HG03103 (cell line): Measurements from ENCODE around the gene TOX3.

Experiments
- ATAC-seq: cut with Tn5 transposase; IDR thresholded peaks from one replicate; pipeline ENCODE4 v1.9.1; 2021; ENCODE audit warnings: low read depth; ENCODE audit not compliant: unreplicated experiment

The TOX3 gene

DNA sequence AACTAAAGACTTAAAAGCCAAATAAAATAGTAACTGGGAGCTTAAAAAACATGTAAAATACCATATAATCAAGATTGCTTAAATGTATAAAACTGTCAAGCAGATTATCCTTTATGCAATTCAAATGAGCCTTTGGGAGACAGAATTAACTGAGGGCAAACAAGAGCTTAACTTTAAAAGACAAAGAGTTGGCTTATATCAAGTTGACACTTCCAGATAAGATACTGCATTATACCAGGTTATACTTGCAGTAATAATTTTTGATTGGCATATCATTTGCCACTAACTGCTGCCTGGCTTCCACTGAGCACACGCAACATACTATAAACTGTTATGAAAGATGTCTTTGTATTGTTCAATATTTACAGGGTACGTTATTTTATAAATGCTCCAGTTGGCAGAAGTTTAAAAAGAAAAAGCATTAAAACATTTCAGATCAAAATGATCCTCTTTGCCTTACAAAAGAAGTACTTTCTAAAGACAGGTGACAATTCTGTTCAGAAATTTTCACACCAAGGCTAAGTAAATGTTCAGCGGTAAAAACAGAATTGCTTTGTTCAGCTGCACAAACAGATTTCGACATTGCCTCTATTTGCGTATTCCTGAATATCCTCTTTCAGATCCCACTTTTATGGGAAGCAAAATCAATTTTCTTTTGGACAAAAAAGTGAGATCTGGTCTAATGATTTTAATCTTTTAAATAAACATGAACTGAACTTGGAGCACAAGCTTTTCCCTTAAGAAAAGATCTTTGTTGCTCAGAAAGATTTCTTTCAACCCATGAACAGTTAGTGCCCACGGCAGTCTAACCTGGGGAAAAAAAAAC, 50.7 kb downstream of the TOX3 start:
- no peak for ATAC-seq

DNA sequence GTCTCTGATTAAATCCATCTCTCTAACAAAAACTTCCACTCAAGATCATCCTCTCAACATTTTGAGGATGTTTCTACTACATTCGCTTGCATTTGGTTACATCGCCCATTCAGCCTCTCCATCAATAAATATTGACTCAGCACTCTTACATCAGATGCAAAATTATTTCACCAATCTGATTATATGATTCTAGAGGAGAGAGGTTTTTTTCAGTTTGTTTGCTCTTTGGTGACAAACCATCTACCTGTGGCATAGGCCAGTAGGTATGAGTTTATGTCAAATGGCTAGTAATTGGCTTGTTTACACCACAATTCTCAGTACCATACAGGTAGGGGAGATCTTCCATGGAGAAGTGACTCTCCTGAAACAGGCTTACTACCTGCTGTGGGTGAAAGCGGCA, 52.3 kb downstream of the TOX3 start:
- no peak for ATAC-seq

DNA sequence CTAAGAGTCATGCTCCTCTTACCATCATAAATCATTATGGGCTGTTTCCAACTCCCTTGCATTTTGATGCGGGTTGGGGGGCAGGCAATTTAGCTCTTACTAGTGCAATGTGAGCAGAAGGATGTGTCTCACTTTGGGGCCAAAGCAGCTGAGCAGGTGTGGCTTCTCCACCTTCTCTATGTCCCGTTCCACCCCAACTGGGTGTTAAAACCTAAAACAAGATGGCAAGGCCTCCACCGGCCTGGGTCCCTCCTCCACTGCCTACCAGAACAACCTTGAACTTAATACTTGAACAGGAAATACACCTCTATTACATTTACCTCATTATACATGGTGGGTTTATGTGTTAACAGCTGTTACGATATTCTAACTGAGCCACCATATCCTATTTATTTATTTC, 52.8 kb downstream of the TOX3 start:
- ATAC-seq: no peak

DNA sequence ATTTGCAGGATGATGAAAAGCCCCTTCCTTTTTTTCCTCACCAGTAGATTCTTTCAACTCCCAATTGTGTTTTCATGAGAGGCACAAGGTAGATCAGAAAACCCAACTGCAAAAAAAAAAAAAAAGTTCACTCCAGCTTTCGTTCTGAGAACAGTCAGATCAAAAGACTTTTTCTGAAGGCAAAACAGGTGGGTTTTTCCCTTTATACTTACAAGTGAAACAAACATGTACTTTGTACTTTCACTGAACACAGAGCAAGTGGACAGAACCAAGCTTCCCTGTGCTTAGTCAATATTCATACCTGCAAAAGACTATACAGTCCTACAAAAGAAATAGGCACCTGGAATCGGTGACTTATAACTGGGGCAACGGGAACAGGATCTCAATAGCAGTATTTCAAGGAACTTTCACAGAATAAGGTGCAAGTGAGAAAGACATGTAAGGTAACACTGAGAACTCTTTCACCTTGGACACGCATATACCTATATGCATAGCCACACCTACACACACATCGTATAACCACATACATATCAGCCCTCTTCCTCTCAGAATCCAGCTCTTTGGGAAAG, 54.1 kb downstream of the TOX3 start:
- ATAC-seq: no peak

DNA sequence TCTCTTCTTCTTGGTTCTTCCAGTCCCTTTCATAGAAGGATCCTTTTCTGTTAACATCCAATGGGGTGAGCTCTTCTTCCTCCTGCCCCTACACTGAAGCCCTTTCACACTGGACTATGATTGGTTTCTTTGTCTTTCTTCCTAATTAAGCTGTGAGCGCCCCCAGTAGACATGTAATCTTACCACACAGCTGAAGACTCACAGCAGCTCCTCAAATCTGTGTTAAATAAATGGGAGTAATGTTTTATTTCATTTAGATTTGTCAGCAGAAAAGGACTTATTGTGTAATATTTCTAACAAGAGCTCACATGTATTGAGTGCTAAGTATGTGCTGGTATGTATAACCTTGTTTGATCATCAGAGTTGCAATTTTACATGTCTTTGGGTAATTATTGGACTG, 55.7 kb downstream of the TOX3 start:
- ATAC-seq: no peak

DNA sequence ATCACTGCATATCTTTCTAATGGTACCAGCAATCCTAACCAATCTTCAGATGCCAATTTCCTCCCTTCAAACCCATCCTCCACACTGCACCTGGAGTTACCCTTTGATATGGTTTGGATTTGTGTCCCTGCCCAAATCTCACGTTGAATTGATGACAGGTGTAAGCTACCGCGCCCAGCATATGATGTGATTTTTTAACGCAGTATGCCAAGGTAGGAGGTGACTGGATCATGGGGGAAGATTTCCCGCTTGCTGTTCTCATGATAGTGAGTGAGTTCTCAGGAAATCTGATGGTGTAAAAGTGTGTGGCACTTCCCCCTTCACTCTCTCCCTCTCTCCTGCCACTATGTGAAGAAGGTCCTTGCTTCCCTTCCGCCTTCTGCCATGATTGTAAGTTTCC, 57.0 kb downstream of the TOX3 start:
- no peak for ATAC-seq

DNA sequence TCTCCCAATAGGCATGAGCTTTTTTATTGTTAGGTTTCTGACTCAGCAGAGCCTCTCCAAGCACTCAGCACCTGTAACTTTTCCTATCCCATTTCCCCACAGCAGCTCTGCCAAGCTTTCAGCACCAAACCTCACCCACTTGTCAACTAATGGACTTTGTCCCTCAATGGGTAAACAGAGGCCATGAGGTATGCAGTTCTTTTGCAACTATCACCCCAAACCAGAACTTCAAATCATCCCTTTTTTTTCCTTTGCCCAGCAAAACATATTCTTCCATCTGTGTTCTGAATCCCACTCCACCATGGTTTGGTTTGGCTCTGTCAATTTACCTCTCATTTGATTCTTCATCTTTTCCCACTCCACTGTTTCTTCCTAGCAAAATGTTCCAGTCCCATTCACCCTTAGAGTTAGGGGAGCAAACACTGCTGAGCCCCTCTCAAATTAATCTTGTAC, 58.1 kb downstream of the TOX3 start:
- ATAC-seq: no peak

DNA sequence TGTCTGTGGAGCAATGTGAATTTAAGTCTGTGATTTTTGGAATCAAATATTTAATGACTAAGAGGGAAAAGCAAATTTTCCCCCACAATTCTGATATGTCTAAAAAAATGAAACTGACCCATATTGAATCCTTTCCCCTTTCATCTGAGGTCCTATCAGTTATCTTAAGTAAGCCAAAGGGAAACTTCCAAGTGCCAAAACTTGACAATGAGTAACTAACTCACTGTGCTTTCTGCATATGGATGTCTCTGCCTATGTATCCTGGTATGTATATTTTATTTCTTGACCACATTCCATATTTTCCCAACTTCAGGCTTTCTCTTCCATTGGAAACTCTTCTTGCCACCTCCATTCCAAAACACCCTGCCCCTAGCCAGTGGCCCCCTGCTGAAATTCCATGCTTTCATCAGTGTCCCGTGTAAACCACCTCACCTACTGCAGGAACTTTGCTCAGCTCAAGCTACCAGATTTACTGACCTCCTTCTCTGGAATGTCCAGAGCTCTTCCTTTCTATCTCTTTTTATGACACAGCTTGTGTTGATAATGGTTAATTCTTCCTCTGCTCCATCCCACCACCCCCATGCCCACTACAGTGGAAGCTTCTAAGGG, 59.0 kb downstream of the TOX3 start:
- ATAC-seq: no peak

DNA sequence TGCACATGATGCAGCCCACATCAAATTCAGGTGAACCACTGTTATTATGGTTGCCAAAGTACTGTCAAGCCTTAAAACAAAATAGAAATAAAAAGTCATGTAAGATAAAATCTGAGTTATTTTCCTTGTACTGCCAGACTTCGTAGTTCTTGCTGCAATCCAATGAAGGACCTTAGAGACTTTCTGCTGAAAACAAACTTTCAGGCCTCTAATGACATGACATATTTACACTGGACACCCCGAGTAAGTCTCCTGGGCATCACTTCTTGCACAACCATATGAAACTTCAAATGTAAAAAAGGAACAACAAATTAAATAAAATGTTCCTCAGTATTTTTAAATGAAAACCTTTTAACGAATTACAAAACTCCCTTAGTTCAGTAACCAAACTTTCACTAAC, 66.7 kb downstream of the TOX3 start:
- ATAC-seq: no peak

DNA sequence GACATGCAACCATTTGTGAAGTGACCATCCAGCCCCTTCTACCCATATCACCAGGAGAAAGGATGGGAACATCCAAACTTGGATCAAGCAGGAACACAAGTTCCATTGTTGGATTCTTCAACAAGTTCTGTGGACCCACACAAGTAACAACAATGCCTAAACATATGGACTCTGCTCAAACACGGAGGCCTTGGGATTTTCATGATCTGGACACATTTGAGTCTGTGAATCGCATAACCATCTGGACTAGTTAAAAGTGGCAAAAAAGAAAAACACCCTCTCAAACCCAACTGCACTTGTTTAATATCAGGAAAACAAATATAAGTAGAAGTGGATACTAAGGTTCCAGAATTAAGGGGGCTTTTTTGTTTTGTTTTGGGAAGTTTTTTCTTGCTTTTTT, 70.8 kb downstream of the TOX3 start:
- ATAC-seq: no peak

DNA sequence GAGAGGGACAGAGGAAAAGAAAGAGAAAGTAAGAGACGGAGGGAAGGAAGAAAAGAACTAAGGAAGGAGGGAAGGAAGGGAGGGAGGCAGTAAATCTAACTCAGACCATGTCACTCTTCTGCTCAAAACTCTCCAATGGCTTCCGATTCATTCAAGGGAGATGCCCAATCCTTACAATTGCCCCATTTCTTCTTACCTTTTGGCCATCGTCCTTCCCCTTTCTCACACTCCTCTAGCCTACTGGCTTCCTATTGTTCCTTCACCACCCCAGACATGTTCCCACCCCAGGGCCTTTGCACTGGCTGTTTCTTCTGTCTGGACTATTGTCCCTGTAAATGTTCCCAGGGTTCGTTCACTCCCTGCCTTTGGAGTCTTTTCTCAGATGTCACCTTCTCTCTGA, 72.3 kb downstream of the TOX3 start:
- no peak for ATAC-seq

DNA sequence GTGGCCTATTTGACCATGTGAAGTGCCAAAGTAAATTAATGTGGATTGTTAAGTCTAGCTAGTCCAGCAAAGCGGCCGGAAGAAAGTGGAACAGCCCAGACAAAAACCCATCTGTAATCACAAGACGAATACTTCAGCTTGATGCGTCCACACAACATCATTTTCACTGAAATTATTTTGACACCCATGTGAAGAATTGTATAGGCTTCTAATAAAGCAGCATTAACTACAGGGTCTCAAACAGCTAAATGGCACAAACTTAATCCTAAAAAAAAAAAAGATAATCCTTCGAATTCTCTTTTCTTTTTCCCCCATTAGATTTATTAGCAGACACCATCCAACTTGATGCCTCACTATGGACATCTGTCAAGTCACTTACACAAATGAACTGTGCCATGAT, 73.8 kb downstream of the TOX3 start:
- no peak for ATAC-seq

DNA sequence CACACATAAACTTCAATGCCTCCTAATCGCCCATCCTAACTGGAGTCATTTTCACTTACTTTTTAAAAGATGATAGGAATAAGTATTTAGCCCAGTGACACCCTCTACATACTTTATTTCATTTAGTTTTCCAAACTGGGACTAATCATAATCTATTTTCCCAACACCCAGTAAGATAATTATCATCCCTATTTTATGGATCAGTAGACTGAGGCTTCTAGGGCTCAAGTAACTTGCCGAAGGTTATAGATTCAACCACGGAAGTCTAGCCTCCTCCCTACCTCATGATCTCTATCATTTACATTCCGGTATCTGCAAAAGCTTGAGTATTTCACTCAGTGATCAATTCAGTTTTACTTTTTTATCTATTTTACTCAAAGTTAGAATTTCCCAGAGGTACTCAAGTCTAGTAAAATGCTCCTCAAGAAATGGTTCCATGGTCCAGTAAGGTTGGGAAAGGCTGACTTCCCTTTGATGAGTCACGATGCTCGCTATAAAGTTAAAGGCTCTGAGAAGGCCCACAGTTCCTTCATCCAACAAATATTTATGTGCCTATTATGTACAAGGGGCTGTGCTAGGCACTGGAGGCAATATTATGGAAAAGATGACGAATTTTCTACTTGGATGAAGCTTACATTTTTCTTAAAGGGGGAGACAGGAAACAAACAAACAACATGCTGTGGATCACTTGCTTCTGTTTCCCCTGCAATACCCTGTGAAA, 75.1 kb downstream of the TOX3 start:
- no peak for ATAC-seq

DNA sequence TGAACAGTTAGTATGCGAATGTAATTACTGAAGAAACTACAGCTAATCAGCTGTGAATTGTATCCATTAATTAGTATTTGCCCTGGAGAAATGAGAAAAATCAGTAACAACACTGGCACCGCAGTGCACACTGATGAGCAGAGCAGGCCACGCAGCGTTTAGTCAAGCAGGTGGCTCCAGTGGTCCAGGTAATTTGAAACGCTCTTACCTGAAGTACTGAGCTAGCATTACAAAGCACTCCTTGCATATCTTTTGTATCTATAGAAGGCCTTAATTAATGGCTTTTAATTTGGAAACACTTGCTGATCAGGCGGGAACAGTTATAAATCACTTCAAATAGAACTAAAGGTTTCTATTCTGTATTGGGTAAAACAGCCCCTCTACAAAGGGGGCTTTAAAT, 76.4 kb downstream of the TOX3 start:
- no peak for ATAC-seq

DNA sequence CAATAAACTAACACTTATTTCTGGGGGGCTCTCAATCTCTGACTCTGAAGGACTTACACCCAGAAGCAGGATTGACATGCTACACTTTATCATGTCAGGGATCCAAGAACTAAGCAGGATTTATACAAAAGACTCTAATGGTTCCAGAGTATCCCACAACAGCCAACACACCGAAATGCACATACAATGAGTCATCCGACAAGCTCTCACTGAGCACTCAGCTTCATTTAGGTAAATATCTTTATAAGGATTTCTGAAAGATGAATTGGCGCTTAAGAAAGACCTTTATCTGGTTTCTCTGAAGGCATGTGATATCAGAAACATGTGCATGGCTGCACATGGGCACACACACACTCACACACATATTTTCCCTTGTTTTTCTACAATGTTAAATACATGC, 77.2 kb downstream of the TOX3 start:
- no peak for ATAC-seq

DNA sequence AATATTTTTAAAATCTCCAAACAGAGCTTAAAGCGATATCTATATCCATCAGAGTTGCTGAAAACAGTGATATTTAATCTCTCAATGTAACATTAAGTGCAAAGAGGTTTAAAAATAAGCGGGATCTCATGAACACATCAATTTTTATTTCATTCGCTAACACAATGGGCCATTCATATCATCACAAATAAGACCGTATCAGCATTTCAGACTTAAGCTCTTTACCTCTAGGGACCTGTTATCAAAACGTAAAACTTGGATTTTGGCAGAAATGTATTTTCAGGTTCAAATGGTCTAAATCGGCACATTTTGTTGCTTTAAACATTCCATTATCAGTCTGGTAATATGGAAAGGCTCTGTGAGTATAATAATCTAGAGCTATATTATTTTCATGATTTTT, 77.9 kb downstream of the TOX3 start:
- ATAC-seq: no peak

DNA sequence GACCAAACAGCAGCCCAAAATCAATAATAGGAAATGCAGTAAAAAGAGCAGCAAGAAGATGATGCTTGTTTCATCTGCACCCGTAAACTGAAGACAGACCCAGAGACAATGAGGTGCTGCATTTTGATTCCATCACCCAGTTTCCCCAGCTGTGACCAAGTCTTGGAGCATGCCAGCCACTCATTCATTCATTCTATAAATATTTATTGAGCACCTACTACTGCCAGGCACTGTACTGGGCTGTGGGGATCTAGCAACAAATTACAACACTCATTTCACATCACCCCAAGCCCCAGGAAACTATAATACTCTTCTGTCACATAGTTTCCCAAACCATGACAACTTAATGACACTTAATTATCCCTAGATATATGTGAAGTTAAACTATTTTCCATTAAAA, 79.2 kb downstream of the TOX3 start:
- no peak for ATAC-seq

DNA sequence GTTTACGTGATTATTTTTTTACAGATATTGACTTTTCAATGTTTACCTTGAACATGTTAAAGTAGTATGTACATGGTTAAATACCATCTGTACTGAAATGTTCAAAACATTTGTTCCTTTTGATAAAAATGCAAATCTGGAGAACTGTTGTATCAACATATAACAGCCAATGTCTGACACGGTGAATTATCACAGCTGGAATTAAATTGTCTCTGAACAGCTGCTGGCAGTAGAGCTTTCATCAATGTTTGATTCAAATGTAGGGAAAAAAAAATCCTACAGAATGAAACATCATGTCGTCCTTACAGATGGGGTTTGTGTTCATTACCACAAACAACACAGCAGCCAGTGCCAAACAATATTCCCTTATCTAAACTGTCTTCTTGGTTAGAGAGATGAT, 79.9 kb downstream of the TOX3 start:
- no peak for ATAC-seq

DNA sequence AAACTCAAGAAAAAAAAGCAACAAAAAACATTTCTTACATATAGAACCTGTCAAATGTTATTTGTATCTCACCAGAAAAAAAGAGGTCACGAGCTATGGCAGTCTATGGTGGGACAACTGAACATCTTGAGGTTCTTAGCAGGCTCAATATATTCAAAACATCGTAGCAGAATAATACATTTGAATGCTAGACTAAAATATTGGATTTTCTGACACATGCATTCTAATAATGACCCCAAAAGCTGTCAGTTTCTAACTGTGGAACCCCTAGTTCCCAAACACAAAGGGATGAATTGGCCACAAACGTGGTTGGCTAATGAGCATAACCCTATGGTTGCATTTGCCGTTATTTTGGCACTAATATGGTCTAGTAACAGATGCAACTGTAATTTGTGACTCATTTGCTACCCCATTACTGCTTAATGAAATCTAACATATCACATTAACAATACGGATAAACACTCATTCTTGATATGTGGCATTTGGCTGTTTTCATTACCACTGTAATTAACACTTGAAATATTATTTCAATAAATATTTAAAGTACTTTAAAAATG, 81.2 kb downstream of the TOX3 start:
- no peak for ATAC-seq

DNA sequence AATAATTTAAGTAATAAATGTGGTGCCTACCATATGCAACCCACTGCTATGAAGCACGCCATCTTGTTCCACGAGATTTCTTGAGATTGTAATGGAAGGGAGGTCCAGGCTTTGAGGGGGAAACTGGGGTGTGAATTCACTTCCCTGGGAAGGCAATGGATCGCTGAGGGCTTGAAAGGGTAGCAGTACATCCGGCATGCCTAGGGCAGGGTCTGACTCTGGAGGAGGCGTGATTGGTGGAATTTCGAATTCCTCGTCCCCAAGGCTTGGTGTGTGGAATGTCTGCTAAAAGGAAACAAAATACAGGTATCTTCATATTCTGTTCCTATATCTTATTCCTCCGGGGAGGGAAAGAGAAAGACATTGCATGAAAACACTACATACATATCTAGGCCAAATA, 83.0 kb downstream of the TOX3 start:
- no peak for ATAC-seq

DNA sequence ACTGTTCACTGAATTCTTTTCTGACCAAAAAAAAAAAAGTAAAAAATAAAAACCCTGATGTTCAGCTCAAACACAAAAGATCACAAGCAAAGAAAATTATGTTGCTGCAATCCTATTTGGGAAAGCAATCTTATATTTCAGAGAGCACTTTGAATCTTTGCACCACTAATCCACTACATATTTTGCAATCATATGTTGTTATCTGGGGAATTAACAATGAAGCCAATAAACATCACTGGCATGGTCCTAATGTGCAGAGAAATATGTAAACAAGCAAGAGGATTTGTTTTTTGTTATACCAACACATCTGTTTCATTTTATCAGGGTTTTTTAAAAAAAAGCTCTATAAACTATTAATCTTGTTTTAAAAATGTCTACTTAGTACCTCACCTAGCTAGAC, 84.1 kb downstream of the TOX3 start:
- ATAC-seq: no peak
